Neural cell (in vitro differentiated cells): ENCODE data around the gene GP5. TPM values are rescaled to one million over a fixed set of nuclear protein-coding genes. Genes with fewer than 3 reads are reported as not detected.

Experiments used
- H2AFZ ChIP-seq: fragments of 200-600, 300-800 bp; sonication (generic), shearing (Covaris generic); 2 replicates; pipeline ENCODE4 v1.6.0; 2014; ENCODE audit warnings: low read depth, mild to moderate bottlenecking, antibody characterized with exemption, low read length, moderate library complexity
- H3F3A ChIP-seq: fragments of 200-600 bp; shearing (Covaris generic); 2 replicates; pipeline ENCODE4 v1.6.1; 2016; ENCODE audit warnings: mild to moderate bottlenecking, moderate library complexity, mixed read lengths, antibody characterized with exemption, low read length; ENCODE audit not compliant: insufficient read depth, poor library complexity, severe bottlenecking
- H3K27ac ChIP-seq: fragments of 200-600, 300-800 bp; sonication (generic), shearing (Covaris generic); 2 replicates; pipeline ENCODE4 v1.5.1; 2014; ENCODE audit warnings: mild to moderate bottlenecking, low read length, moderate library complexity
- H3K27me3 ChIP-seq: fragments of 300-800, 200-600 bp; sonication (generic), shearing (Covaris generic); 2 replicates; pipeline ENCODE4 v1.6.0; 2014; ENCODE audit warnings: mild to moderate bottlenecking, low read depth, low read length, moderate library complexity; ENCODE audit not compliant: insufficient read depth
- H3K36me3 ChIP-seq: fragments of 300-800, 200-600 bp; sonication (generic), shearing (Covaris generic); 2 replicates; pipeline ENCODE4 v1.5.1; 2014; ENCODE audit warnings: mild to moderate bottlenecking, antibody characterized with exemption, low read length, moderate library complexity; ENCODE audit not compliant: insufficient read depth
- H3K4me2 ChIP-seq: fragments of 300-800, 200-600 bp; sonication (generic), shearing (Covaris generic); 2 replicates; pipeline ENCODE4 v1.6.0; 2014; ENCODE audit warnings: mild to moderate bottlenecking, low read length
- H3K4me3 ChIP-seq: fragments of 300-800, 200-600 bp; sonication (generic), shearing (Covaris generic); 2 replicates; pipeline ENCODE4 v1.5.1; 2014; ENCODE audit warnings: mild to moderate bottlenecking, low read length, moderate library complexity
- H3K79me2 ChIP-seq: fragments of 200-600 bp; shearing (Covaris generic); replicated peaks from 2 replicates; pipeline ENCODE4 v1.6.0; 2014; ENCODE audit warnings: mild to moderate bottlenecking, low read length, moderate library complexity; ENCODE audit not compliant: insufficient read depth
- H3K9ac ChIP-seq: fragments of 300-800, 200-600 bp; sonication (generic), shearing (Covaris generic); 2 replicates; pipeline ENCODE4 v1.6.1; 2016; ENCODE audit warnings: mild to moderate bottlenecking, low read length, mixed read lengths
- H3K9me2 ChIP-seq: fragments of 200-600 bp; shearing (Covaris generic); 2 replicates; pipeline ENCODE4 v1.6.1; 2016; ENCODE audit warnings: mild to moderate bottlenecking, low read length, mixed read lengths; ENCODE audit not compliant: insufficient read depth
- H3K9me3 ChIP-seq: fragments of 200-600, 300-800 bp; sonication (generic), shearing (Covaris generic); 2 replicates; pipeline ENCODE4 v1.6.1; 2016; ENCODE audit warnings: mild to moderate bottlenecking, mixed run types, low read length, moderate library complexity, mixed read lengths
- H4K20me1 ChIP-seq: fragments of 200-600 bp; shearing (Covaris generic); 2 replicates; pipeline ENCODE4 v1.6.1; 2016; ENCODE audit warnings: mild to moderate bottlenecking, mixed run types; ENCODE audit not compliant: insufficient read depth
- CTCF ChIP-seq: fragments of 450-650 bp; IDR thresholded peaks from 2 replicates; pipeline ENCODE4 v1.5.1; 2014; ENCODE audit warnings: antibody characterized with exemption, mild to moderate bottlenecking, moderate library complexity; ENCODE audit not compliant: poor library complexity, severe bottlenecking
- EP300 ChIP-seq: fragments of 450-650 bp; conservative IDR thresholded peaks from 2 replicates; pipeline ENCODE4 v1.6.1; 2014; ENCODE audit warnings: antibody characterized with exemption, mild to moderate bottlenecking, moderate library complexity; ENCODE audit not compliant: poor library complexity, severe bottlenecking
- EZH2 ChIP-seq: fragments of 200-600, 300-800 bp; shearing (Covaris generic), sonication (generic); IDR thresholded peaks from 2 replicates; pipeline ENCODE4 v1.6.1; 2014; ENCODE audit warnings: antibody characterized with exemption, low read length, borderline replicate concordance, mild to moderate bottlenecking; ENCODE audit not compliant: insufficient read depth, poor library complexity, severe bottlenecking
- MXI1 ChIP-seq: fragments of 450-650 bp; conservative IDR thresholded peaks from 2 replicates; pipeline ENCODE4 v1.6.1; 2014; ENCODE audit warnings: antibody characterized with exemption, mild to moderate bottlenecking; ENCODE audit not compliant: poor library complexity, severe bottlenecking
- POLR2AphosphoS5 ChIP-seq: IDR thresholded peaks from 2 replicates; pipeline ENCODE4 v1.6.1; 2012
- RAD21 ChIP-seq: fragments of 450-650 bp; conservative IDR thresholded peaks from 2 replicates; pipeline ENCODE4 v1.6.1; 2014; ENCODE audit warnings: antibody characterized with exemption, mild to moderate bottlenecking, moderate library complexity
- REST ChIP-seq: IDR thresholded peaks from 2 replicates; pipeline ENCODE4 v1.6.1; 2012; ENCODE audit warnings: borderline replicate concordance
- SMC3 ChIP-seq: fragments of 450-650 bp; conservative IDR thresholded peaks from 2 replicates; pipeline ENCODE4 v1.6.1; 2014; ENCODE audit warnings: antibody characterized with exemption, mild to moderate bottlenecking, moderate library complexity; ENCODE audit not compliant: poor library complexity
- TAF1 ChIP-seq: IDR thresholded peaks from 2 replicates; pipeline ENCODE4 v1.6.1; 2012; ENCODE audit warnings: low read depth
- polyA plus RNA-seq: library from polyadenylated mRNA; depleted of rRNA; stranded (reverse); fragments of >200 nt; gene quantifications from 2 replicates; pipeline ENCODE4 v1.2.3, GENCODE V29; 2014

GP5 gene
- polyA plus RNA-seq, 1 donor from 2014 or later, result 0.14 TPM

- H3K79me2 ChIP-seq, result no peaks in the 10 kb centered on the region
- no peak for TF ChIP-seq SMC3
- no peak for TF ChIP-seq TAF1
- TF ChIP-seq CTCF, result no peak
- TF ChIP-seq POLR2AphosphoS5, result no peak
- TF ChIP-seq EZH2, result no peak
- no peak for TF ChIP-seq RAD21
- no peak for TF ChIP-seq REST
- TF ChIP-seq MXI1, result no peak
- TF ChIP-seq EP300, result no peak
- no peak overlapping the region for H2AFZ ChIP-seq
- no peaks in the 10 kb centered on the region for H3K9me3 ChIP-seq
- H3K27ac ChIP-seq, result no peak overlapping the region
- no peak overlapping the region for H3K9ac ChIP-seq
- H3K4me3 ChIP-seq, result no peak overlapping the region
- no peak overlapping the region for H3K4me2 ChIP-seq
- no peaks in the 10 kb centered on the region for H4K20me1 ChIP-seq
- H3K36me3 ChIP-seq, result peaks cover 11% of the 10 kb centered on the region
- no peaks in the 10 kb centered on the region for H3K27me3 ChIP-seq
- no peaks in the 10 kb centered on the region for H3K9me2 ChIP-seq
- H3F3A ChIP-seq, result no peaks in the 10 kb centered on the region
Measured at GRCh38 chr3:194434503-194434902, 35.4 kb upstream of the GP5 start.

- Histone ChIP-seq H4K20me1 (no peaks in the 10 kb centered on the region), H3K27me3 (no peaks in the 10 kb centered on the region), H3K27ac (no peak overlapping the region), H3K36me3 (peaks cover 16% of the 10 kb centered on the region), H3K79me2 (no peaks in the 10 kb centered on the region), H2AFZ (no peak overlapping the region), H3K9me2 (no peaks in the 10 kb centered on the region), H3F3A (no peaks in the 10 kb centered on the region), H3K4me2 (no peak overlapping the region), H3K4me3 (no peak overlapping the region), H3K9me3 (no peaks in the 10 kb centered on the region), H3K9ac (no peak overlapping the region)
- TF ChIP-seq SMC3 (no peak), RAD21 (no peak), MXI1 (no peak), POLR2AphosphoS5 (no peak), EZH2 (no peak), REST (no peak), EP300 (no peak), CTCF (no peak), TAF1 (no peak)
Measured at GRCh38 chr3:194431554-194431953, 32.5 kb upstream of the GP5 start.
